Thyroid gland (tissue), 4 donors: Measurements from ENCODE around the gene FAM83F. TPM values are rescaled to one million over a fixed set of nuclear protein-coding genes. Genes with fewer than 3 reads are reported as not detected.

Source experiments
- DNase-seq, 2 donors: peaks; one replicate each; pipeline ENCODE4 v3.0.0-alpha.2; 2019
- H3K27ac ChIP-seq, 3 donors: fragments of 200-600 bp; sonication (generic); 1 replicate in 2 of 3; 2 replicates in 1 of 3; pipeline ENCODE4 v1.5.1; 2016 to 2019; ENCODE audit warnings: mild to moderate bottlenecking in 1 of 3, moderate library complexity in 1 of 3
- H3K27me3 ChIP-seq: fragments of 200-600 bp; sonication (generic); one replicate; pipeline ENCODE4 v1.5.1; 2019
- H3K36me3 ChIP-seq, 2 donors: fragments of 200-600 bp; sonication (generic); one replicate each; pipeline ENCODE4 v1.5.1; 2016 to 2019
- H3K4me1 ChIP-seq, 2 donors: fragments of 200-600 bp; sonication (generic); one replicate each; pipeline ENCODE4 v1.5.1; 2017 to 2019
- H3K4me3 ChIP-seq, 3 donors: fragments of 200-600 bp; sonication (generic); replicated peaks in 1 of 3; 1 replicate in 2 of 3; 2 replicates in 1 of 3; pipeline ENCODE4 v1.5.1; 2016; ENCODE audit warnings: mild to moderate bottlenecking in 1 of 3
- H3K9me3 ChIP-seq: fragments of 200-600 bp; sonication (generic); one replicate; pipeline ENCODE4 v1.5.1; 2017
- CTCF ChIP-seq, 6 experiments: fragments of 200-600 bp in 3 of 6; fragments of 450-650 bp in 3 of 6; sonication (generic) in 3 of 6; IDR thresholded peaks; one replicate each; pipeline ENCODE4 v1.5.1; 2016 to 2019; ENCODE audit warnings: antibody characterized with exemption in 6 of 6, mild to moderate bottlenecking in 2 of 6, inconsistent platforms in 1 of 6, moderate library complexity in 1 of 6
- POLR2A ChIP-seq, 2 donors: fragments of 450-650 bp; IDR thresholded peaks; one replicate each; pipeline ENCODE4 v1.6.1; 2017; ENCODE audit warnings: antibody characterized with exemption in 2 of 2, mild to moderate bottlenecking in 2 of 2, moderate library complexity in 1 of 2
- WGBS, 2 donors: methylation state at CpG; one replicate each; pipeline ENCODE4 v1.1.5; 2017; 5-methylcytosine and 5-hydroxymethylcytosine counted together
- intact Hi-C: fragments of 100-400 bp; cut with DNase I; formaldehyde crosslinking; loops from one replicate; pipeline ENCODE4 v1.15.1; 2023
- total RNA-seq, 4 donors: library from RNA; depleted of rRNA; stranded (reverse); fragments of >200 nt; gene quantifications; one replicate each; pipeline ENCODE4 v1.2.3, GENCODE V29; 2016

The FAM83F gene
- total RNA-seq, 4 donors from 2014 or later: 19.2 to 35.6 (median 26.1) TPM

GRCh38 chr22:39967103-39967829 is 27.5 kb upstream of the FAM83F start:
- Histone ChIP-seq H3K27ac (peak overlapping the region in 2 of 3 donors; percentile 27 to 30), H3K36me3 (no peaks in the 10 kb centered on the region), H3K9me3 (no peaks in the 10 kb centered on the region), H3K27me3 (no peaks in the 10 kb centered on the region), H3K4me1 (peaks cover 0 to 26% of the 10 kb centered on the region in 2 donors), H3K4me3 (no peak overlapping the region)
- no peak for DNase-seq
- WGBS, 2 donors: 67 to 74% methylated on average over 9 of the region's 9 CpGs
- TF ChIP-seq CTCF (IDR thresholded peaks at IDR 0.05) (no peak), POLR2A (IDR thresholded peaks at IDR 0.05) (no peak)
- intact Hi-C loops: no loop called here

- no peak overlapping the region for H3K27ac ChIP-seq
- DNase-seq: peak in 1 of 2 donors; percentile 26
- H3K27me3 ChIP-seq: no peaks in the 10 kb centered on the region
- intact Hi-C loops: no loop called here
- no peak overlapping the region for H3K4me3 ChIP-seq
- WGBS, 2 donors: 50 to 73% methylated on average over 10 to 20 of the region's 20 CpGs
- H3K36me3 ChIP-seq: no peaks in the 10 kb centered on the region
- H3K4me1 ChIP-seq: peaks cover 0 to 26% of the 10 kb centered on the region in 2 donors
- no peak for TF ChIP-seq CTCF (IDR thresholded peaks at IDR 0.05)
- no peak for TF ChIP-seq POLR2A (IDR thresholded peaks at IDR 0.05)
- no peaks in the 10 kb centered on the region for H3K9me3 ChIP-seq
Measured at GRCh38 chr22:39967996-39968972, 26.5 kb upstream of the FAM83F start.

- no peak for TF ChIP-seq POLR2A (IDR thresholded peaks at IDR 0.05)
- no peak for TF ChIP-seq CTCF (IDR thresholded peaks at IDR 0.05)
- Histone ChIP-seq H3K4me3 (no peak overlapping the region), H3K27ac (no peak overlapping the region), H3K4me1 (peaks cover 4 to 21% of the 10 kb centered on the region in 2 donors), H3K9me3 (no peaks in the 10 kb centered on the region), H3K27me3 (no peaks in the 10 kb centered on the region), H3K36me3 (no peaks in the 10 kb centered on the region)
- intact Hi-C loops: no loop called here
- 91 to 96% methylated on average over 6 to 8 of the region's 10 CpGs for WGBS, 2 donors
- DNase-seq: no peak
Measured at GRCh38 chr22:39970742-39971141, 24.0 kb upstream of the FAM83F start.

- no peaks in the 10 kb centered on the region for H3K9me3 ChIP-seq
- TF ChIP-seq CTCF (IDR thresholded peaks at IDR 0.05): no peak
- no peak for TF ChIP-seq POLR2A (IDR thresholded peaks at IDR 0.05)
- WGBS, 2 donors: 75 to 79% methylated on average over 5 of the region's 5 CpGs
- no peak overlapping the region for H3K27ac ChIP-seq
- no peaks in the 10 kb centered on the region for H3K36me3 ChIP-seq
- no peak for DNase-seq
- peaks cover 4 to 10% of the 10 kb centered on the region in 2 donors for H3K4me1 ChIP-seq
- H3K4me3 ChIP-seq: no peak overlapping the region
- intact Hi-C loops: no loop called here
- no peaks in the 10 kb centered on the region for H3K27me3 ChIP-seq
Measured at GRCh38 chr22:39972641-39973040, 22.1 kb upstream of the FAM83F start.
